Chondrocyte (in vitro differentiated cells): Measurements from ENCODE around the gene NPAS3. TPM values are rescaled to one million over a fixed set of nuclear protein-coding genes. Genes with fewer than 3 reads are reported as not detected.

Source experiments
- DNase-seq: peaks from one replicate; pipeline ENCODE4 v3.0.0; 2021; ENCODE audit warnings: mixed read lengths, low spot score
- H3K27ac Mint-ChIP-seq: one replicate; pipeline ENCODE4 v1.8.0; 2021; ENCODE audit warnings: mild to moderate bottlenecking, moderate library complexity, mixed read lengths; ENCODE audit not compliant: unreplicated experiment
- H3K27me3 Mint-ChIP-seq: 2 replicates; pipeline ENCODE4 v1.8.0; 2021; ENCODE audit warnings: low read depth, mixed read lengths
- H3K36me3 Mint-ChIP-seq: 2 replicates; pipeline ENCODE4 v1.8.0; 2021; ENCODE audit warnings: low read depth, mixed read lengths
- H3K4me1 Mint-ChIP-seq: 2 replicates; pipeline ENCODE4 v1.8.0; 2021; ENCODE audit warnings: low read depth, mild to moderate bottlenecking, mixed read lengths
- H3K4me3 Mint-ChIP-seq: one replicate; pipeline ENCODE4 v1.8.0; 2021; ENCODE audit warnings: mild to moderate bottlenecking, moderate library complexity, mixed read lengths; ENCODE audit not compliant: unreplicated experiment
- H3K9me3 Mint-ChIP-seq: 2 replicates; pipeline ENCODE4 v1.8.0; 2021; ENCODE audit warnings: low read depth, mixed read lengths
- total RNA-seq: library from RNA; stranded (reverse); gene quantifications from 3 replicates; pipeline ENCODE4 v1.2.1, GENCODE V29; 2021
- TF ChIP-seq, protein P1 (sequence below): fragments of 200-600 bp; sonication (generic); IDR thresholded peaks from 2 replicates; pipeline ENCODE4 v1.5.0; 2021; ENCODE audit warnings: antibody characterized with exemption, mild to moderate bottlenecking, moderate library complexity

Gene NPAS3
- total RNA-seq, 1 donor from 2014 or later: 2.6 TPM

- Mint-ChIP-seq H3K36me3 (peaks cover 4% of the 10 kb centered on the region), H3K9me3 (peaks cover 7% of the 10 kb centered on the region), H3K27me3 (no peaks in the 10 kb centered on the region), H3K4me1 (peaks cover 6% of the 10 kb centered on the region), H3K27ac (no peak overlapping the region), H3K4me3 (no peak overlapping the region)
- TF ChIP-seq, protein P1, sequence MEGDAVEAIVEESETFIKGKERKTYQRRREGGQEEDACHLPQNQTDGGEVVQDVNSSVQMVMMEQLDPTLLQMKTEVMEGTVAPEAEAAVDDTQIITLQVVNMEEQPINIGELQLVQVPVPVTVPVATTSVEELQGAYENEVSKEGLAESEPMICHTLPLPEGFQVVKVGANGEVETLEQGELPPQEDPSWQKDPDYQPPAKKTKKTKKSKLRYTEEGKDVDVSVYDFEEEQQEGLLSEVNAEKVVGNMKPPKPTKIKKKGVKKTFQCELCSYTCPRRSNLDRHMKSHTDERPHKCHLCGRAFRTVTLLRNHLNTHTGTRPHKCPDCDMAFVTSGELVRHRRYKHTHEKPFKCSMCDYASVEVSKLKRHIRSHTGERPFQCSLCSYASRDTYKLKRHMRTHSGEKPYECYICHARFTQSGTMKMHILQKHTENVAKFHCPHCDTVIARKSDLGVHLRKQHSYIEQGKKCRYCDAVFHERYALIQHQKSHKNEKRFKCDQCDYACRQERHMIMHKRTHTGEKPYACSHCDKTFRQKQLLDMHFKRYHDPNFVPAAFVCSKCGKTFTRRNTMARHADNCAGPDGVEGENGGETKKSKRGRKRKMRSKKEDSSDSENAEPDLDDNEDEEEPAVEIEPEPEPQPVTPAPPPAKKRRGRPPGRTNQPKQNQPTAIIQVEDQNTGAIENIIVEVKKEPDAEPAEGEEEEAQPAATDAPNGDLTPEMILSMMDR: no peak
- DNase-seq: no peak
Observed at GRCh38 chr14:32993921-32994320, 55.2 kb downstream of the NPAS3 start.

- TF ChIP-seq, protein P1: no peak
- no peaks in the 10 kb centered on the region for H3K27me3 Mint-ChIP-seq
- DNase-seq: no peak
- H3K4me1 Mint-ChIP-seq: peaks cover 6% of the 10 kb centered on the region
- H3K36me3 Mint-ChIP-seq: peaks cover 4% of the 10 kb centered on the region
- peaks cover 6% of the 10 kb centered on the region for H3K9me3 Mint-ChIP-seq
- H3K27ac Mint-ChIP-seq: no peak overlapping the region
- no peak overlapping the region for H3K4me3 Mint-ChIP-seq
Observed at GRCh38 chr14:32996343-32996742, 57.7 kb downstream of the NPAS3 start.

DNA sequence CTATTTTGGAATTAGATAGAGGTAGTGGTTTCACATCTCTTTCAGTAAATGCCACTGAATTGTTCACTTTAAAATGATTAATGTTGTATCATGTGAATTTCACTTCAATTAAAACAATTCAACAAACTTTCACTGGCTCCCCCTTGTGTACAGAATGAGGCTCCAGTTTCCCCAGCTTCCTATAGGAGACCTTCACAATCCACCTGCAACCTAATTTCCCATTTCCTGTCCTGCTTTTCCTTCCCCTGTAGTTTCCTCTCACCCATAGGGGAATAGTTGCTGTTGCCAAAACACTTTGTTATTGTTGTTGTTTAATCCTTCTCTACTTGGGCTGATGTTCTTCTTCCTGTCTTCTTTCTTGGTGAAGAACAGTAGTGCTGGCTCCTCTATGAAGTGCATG, 59.8 kb downstream of the NPAS3 start:
- Mint-ChIP-seq H3K27me3 (no peaks in the 10 kb centered on the region), H3K27ac (no peak overlapping the region), H3K4me3 (no peak overlapping the region), H3K9me3 (peaks cover 6% of the 10 kb centered on the region), H3K4me1 (no peaks in the 10 kb centered on the region), H3K36me3 (peaks cover 4% of the 10 kb centered on the region)
- DNase-seq: no peak
- TF ChIP-seq, protein P1: peak; percentile 76

- no peaks in the 10 kb centered on the region for H3K9me3 Mint-ChIP-seq
- H3K36me3 Mint-ChIP-seq: no peaks in the 10 kb centered on the region
- H3K27ac Mint-ChIP-seq: no peak overlapping the region
- TF ChIP-seq, protein P1: no peak
- H3K4me1 Mint-ChIP-seq: peaks cover 4% of the 10 kb centered on the region
- no peak for DNase-seq
- no peaks in the 10 kb centered on the region for H3K27me3 Mint-ChIP-seq
- no peak overlapping the region for H3K4me3 Mint-ChIP-seq
Observed at GRCh38 chr14:33009673-33010072, 71.0 kb downstream of the NPAS3 start.

DNA sequence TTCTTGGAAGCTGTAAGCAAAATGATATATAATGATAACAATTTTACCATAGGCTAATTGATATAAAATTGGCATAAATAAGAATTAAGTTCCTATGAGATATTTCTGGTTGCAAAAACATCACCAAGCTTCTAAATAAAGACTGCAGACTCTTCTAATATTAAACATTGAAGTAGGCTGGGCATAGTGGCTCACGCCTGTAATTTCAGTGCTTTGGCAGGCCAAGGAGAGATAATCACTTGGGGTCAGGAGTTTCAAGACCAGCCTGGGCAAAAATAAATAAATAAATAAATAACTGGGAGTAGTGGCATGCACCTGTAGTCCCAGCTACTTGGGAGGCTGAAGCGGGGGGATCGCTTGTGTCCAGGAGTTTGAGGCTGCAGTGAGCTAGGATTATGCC, 71.8 kb downstream of the NPAS3 start:
- TF ChIP-seq, protein P1: no peak
- Mint-ChIP-seq H3K36me3 (no peaks in the 10 kb centered on the region), H3K27ac (no peak overlapping the region), H3K4me1 (peaks cover 4% of the 10 kb centered on the region), H3K27me3 (no peaks in the 10 kb centered on the region), H3K9me3 (no peaks in the 10 kb centered on the region), H3K4me3 (no peak overlapping the region)
- DNase-seq: no peak
